Adipocyte (in vitro differentiated cells): ENCODE measurements around the gene MRGPRF.

ENCODE experiments used
- DNase-seq: peaks from one replicate; pipeline ENCODE4 v3.0.0-alpha.2; 2015; ENCODE audit warnings: low read depth
- H3K27me3 ChIP-seq: replicated peaks from 2 replicates; pipeline ENCODE4 v1.7.0; 2013; ENCODE audit warnings: mild to moderate bottlenecking, low read length, moderate library complexity; ENCODE audit not compliant: control insufficient read depth, insufficient read depth
- H3K36me3 ChIP-seq: 2 replicates; pipeline ENCODE4 v1.7.0; 2013; ENCODE audit warnings: low read length, mild to moderate bottlenecking, moderate library complexity; ENCODE audit not compliant: control insufficient read depth, insufficient read depth, severe bottlenecking
- H3K4me1 ChIP-seq: 2 replicates; pipeline ENCODE4 v1.7.0; 2013; ENCODE audit warnings: mild to moderate bottlenecking, low read length, moderate library complexity; ENCODE audit not compliant: control insufficient read depth, insufficient read depth
- H3K4me3 ChIP-seq: 2 replicates; pipeline ENCODE4 v1.7.0; 2013; ENCODE audit warnings: mild to moderate bottlenecking, low read length, moderate library complexity
- H3K9ac ChIP-seq: 2 replicates; pipeline ENCODE4 v1.7.0; 2013; ENCODE audit warnings: mild to moderate bottlenecking, low read length, moderate library complexity
- H3K9me3 ChIP-seq: 2 replicates; pipeline ENCODE4 v1.7.0; 2013; ENCODE audit warnings: mild to moderate bottlenecking, low read length, moderate library complexity; ENCODE audit not compliant: control insufficient read depth

MRGPRF gene

DNA sequence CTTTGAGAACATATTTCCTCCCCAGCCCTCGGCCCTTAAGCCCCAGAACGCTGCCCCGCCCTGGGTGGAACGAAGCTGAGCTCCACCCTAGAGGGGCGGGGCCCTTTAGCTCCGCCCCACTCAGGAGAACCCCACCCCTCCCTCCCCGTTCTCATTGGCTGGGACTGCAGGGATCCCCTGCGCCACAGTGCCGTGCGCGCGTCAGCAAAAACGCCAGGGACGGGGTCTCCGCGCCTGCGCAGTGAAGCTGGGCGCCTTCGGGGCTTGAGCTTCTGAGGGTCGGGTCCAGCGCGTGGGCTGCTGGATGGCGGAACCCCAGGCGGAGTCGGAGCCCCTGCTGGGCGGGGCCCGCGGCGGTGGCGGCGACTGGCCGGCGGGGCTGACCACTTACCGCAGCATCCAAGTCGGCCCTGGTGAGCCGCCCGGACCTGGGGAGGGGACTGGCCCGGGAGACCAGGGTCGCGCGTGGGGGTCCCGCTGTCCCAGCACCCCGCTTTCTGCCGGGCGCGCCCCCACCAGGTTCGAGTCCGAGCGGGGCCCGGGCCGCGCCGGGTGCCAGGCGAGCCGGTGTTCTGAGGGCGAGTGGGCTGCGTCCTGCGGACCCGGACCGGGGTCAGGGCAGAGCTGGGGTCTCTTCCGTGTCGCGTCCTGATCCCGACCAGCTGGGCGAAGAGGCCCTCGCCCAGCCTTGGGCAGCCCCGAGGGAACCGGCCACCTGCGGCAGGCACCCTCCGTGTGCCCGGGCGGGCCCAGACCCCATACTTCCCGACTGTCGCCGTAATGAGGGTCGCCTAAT is 35.8 kb upstream of the MRGPRF start, which contains the start of gene TPCN2:
Gene TPCN2, plus strand, starts transcription at position 239 of the 796 bp plus-strand sequence. Its CDS starts 66 bp downstream, at position 305.
- Histone ChIP-seq H3K9me3 (no peaks in the 10 kb centered on the region), H3K27me3 (no peaks in the 10 kb centered on the region), H3K4me1 (peaks cover 43% of the 10 kb centered on the region), H3K4me3 (peak within 1 kb of the TSS; percentile 94), H3K9ac (peak within 1 kb of the TSS; percentile 95), H3K36me3 (peaks cover under 1% of the 10 kb centered on the region)
- DNase-seq, result peak; percentile 99

DNA sequence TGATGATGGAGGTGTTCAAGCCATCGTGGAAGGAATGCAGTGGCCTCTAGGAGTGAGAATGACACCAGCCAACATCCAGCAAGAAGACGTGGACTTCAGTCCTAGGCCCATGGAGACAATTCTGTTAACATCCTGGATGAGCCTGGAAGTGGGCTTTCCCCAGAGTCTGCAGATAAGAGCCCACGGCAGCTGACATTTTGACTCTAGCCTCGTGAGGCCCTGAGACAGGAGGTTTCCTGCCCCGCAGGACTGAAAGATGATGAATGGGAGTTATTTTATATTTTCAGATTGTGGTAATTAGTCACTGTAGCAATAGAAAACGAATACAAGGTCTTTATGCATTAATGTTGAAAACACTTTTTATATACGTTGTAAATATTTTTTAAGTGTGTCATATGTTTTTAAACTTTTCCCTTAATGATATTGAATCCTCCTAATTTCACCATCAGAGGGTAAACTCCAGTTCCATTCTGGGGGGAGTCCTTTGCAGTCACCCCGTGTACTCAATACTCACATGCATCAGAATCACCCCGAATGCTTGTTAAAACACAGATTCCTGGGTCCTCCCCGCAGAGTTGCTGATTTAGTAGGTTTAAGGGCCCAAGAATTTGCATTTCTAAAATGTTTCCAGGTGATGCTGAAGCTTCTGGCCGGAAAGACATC is 35.1 kb upstream of the MRGPRF start:
- Histone ChIP-seq H3K27me3 (no peaks in the 10 kb centered on the region), H3K4me3 (peak overlapping the region; percentile 94), H3K9me3 (no peaks in the 10 kb centered on the region), H3K36me3 (no peaks in the 10 kb centered on the region), H3K9ac (peak overlapping the region; percentile 53), H3K4me1 (peaks cover 43% of the 10 kb centered on the region)
- no peak for DNase-seq

DNA sequence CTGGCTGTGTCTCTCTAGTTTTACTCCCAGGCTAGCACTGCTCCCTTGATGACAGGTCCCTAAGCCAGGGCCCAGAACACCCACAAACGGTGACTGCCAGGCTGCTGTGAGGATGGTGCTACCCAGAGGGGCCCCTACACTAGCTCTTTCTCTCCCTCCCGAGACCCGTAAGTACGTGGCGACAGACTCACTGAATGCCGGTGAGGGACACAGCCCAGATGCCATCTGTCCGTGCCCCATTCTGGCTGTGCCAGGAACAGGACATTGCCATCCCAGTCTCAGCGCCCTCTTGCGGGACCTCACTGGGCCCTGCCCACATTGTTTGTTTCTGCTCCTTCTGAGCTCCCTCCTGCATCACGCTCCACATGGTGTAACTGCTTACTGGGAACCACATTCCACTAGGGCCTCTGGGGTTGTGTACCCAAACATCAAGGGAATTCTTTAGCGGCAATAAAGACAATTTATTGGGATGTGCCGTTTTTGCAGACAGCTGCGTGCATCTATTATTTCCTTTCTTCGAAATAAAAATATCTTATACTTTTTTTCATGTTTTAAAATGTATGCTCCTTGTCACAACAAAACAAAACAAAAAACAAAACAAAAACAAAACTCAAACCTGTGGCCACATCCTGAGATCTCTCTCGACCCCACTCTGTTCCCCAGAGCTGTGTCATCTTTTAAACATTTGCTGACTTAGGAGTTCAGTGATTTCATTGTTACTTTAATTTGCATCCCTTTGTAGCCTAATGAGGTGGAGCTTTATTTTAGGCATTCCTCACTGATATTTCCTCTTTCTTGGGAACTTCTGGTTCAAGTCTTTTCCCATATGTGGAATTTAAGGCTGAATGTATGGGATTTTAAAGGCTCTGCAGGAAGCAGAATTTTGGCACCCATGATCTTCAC is 31.3 kb upstream of the MRGPRF start:
- no peak overlapping the region for H3K4me3 ChIP-seq
- H3K36me3 ChIP-seq, result no peaks in the 10 kb centered on the region
- no peaks in the 10 kb centered on the region for H3K9me3 ChIP-seq
- peaks cover 29% of the 10 kb centered on the region for H3K4me1 ChIP-seq
- DNase-seq, result peak; percentile 90
- no peak overlapping the region for H3K9ac ChIP-seq
- no peaks in the 10 kb centered on the region for H3K27me3 ChIP-seq

DNA sequence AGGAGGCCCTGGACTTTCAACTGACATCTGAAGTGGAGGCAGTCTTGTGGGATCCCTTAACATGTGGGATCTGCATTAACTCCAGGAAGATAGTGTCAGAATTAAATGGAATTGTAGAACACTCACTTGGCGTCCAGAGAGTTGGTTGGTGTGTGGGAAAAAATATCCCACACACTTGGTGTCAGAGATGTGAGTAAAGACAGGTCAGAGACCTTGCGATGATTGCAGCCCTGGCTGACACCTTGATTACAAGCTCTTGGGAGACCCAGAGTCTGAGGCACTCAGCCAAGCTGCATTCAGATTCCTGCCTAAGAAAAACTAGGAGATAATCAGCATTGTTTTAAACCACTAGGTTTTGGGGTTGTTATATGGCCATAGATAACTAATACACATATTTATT is 28.5 kb upstream of the MRGPRF start:
- no peaks in the 10 kb centered on the region for H3K27me3 ChIP-seq
- H3K4me3 ChIP-seq, result no peak overlapping the region
- no peaks in the 10 kb centered on the region for H3K9me3 ChIP-seq
- H3K36me3 ChIP-seq, result no peaks in the 10 kb centered on the region
- peaks cover 25% of the 10 kb centered on the region for H3K4me1 ChIP-seq
- H3K9ac ChIP-seq, result no peak overlapping the region
- DNase-seq, result no peak

- Histone ChIP-seq H3K4me1 (peaks cover 30% of the 10 kb centered on the region), H3K27me3 (no peaks in the 10 kb centered on the region), H3K9ac (no peak overlapping the region), H3K4me3 (no peak overlapping the region), H3K36me3 (no peaks in the 10 kb centered on the region), H3K9me3 (no peaks in the 10 kb centered on the region)
- DNase-seq, result peak; percentile 60
Measured at GRCh38 chr11:69040581-69041260, 27.7 kb upstream of the MRGPRF start.

DNA sequence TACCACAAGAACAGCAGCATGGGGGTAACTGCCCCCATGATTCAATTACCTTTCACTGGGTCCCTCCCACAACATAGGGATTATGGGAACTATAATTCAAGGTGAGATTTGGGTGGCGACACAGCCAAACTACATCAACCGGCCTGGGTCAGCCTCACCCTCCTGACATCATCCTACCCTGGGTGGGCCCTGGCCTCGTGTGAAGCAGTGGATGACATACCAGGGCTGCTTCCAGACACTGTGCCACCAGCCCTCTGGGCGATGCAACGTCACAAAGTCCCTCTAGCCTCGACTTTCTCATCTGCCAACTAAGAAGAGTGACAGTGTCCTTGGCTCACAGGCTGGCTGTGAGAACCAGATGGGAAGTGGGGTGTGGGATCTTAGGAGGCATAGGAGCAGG is 27.0 kb upstream of the MRGPRF start:
- no peak overlapping the region for H3K9ac ChIP-seq
- H3K36me3 ChIP-seq, result no peaks in the 10 kb centered on the region
- peaks cover 30% of the 10 kb centered on the region for H3K4me1 ChIP-seq
- no peak for DNase-seq
- H3K4me3 ChIP-seq, result no peak overlapping the region
- H3K9me3 ChIP-seq, result no peaks in the 10 kb centered on the region
- no peaks in the 10 kb centered on the region for H3K27me3 ChIP-seq

DNA sequence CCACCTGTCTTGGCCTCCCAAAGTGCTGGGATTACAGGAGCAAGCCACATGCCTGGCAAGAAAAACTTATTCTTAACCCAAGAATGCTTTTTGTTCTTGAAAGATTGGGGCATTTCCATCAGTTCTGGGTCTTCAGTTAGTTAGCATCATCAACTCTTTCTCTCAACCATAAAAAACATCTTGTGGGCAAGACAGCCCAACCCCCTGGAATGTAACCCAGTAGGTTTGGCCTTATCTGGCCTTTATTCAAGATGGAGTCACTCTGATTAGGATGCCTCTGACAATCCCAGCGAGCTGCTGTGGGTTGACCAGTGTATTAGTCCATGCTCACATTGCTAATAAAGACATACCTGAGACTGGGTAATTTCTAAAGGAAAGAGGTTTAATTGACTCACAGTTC is 26.5 kb upstream of the MRGPRF start:
- H3K4me1 ChIP-seq, result peaks cover 25% of the 10 kb centered on the region
- no peaks in the 10 kb centered on the region for H3K9me3 ChIP-seq
- H3K36me3 ChIP-seq, result no peaks in the 10 kb centered on the region
- DNase-seq, result no peak
- no peak overlapping the region for H3K4me3 ChIP-seq
- H3K27me3 ChIP-seq, result no peaks in the 10 kb centered on the region
- no peak overlapping the region for H3K9ac ChIP-seq

- Histone ChIP-seq H3K9me3 (no peaks in the 10 kb centered on the region), H3K4me3 (no peak overlapping the region), H3K4me1 (peaks cover 19% of the 10 kb centered on the region), H3K36me3 (no peaks in the 10 kb centered on the region), H3K27me3 (no peaks in the 10 kb centered on the region), H3K9ac (no peak overlapping the region)
- no peak for DNase-seq
Measured at GRCh38 chr11:69037544-69037943, 24.5 kb upstream of the MRGPRF start.

DNA sequence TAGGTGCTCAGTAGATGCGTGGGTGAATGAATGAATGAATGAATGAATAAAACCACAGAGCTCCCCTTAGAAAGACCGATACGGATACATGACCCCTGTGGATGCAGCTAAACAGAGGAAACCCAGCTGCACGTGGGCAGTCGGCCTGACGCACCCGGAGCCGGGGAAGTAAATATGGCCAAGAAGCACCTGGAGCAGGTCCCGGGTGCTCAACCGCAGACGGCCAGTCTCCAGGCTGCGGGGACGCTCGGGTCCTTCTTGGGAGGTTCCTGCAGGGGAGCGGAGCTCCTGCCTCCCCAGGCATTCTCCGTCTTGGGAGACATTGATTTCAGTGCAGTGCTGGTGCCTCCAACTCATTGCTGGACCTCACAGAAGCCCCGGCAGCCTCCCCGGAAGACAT is 24.0 kb upstream of the MRGPRF start:
- Histone ChIP-seq H3K4me1 (peaks cover 19% of the 10 kb centered on the region), H3K27me3 (no peaks in the 10 kb centered on the region), H3K36me3 (no peaks in the 10 kb centered on the region), H3K9ac (no peak overlapping the region), H3K9me3 (no peaks in the 10 kb centered on the region), H3K4me3 (no peak overlapping the region)
- no peak for DNase-seq

- Histone ChIP-seq H3K36me3 (no peaks in the 10 kb centered on the region), H3K9ac (no peak overlapping the region), H3K4me1 (peaks cover 13% of the 10 kb centered on the region), H3K27me3 (no peaks in the 10 kb centered on the region), H3K4me3 (no peak overlapping the region), H3K9me3 (no peaks in the 10 kb centered on the region)
- DNase-seq, result no peak
Measured at GRCh38 chr11:69035946-69036340, 22.9 kb upstream of the MRGPRF start.
